HCT116 (cell line): Measurements from ENCODE around the gene ICOS. TPM values are rescaled to one million over a fixed set of nuclear protein-coding genes. Genes with fewer than 3 reads are reported as not detected.

Source experiments
- ATAC-seq: fragments of 200-7000 bp; cut with Tn5 transposase; 2 replicates; pipeline ENCODE4 v1.9.1; 2020; ENCODE audit warnings: mild to moderate bottlenecking, moderate library complexity
- BruUV-seq: library from RNA; stranded (reverse); fragments of 400-500 nt; replicated peaks from 2 replicates; lab custom pipeline; 2021; lab: Mats Ljungman, UMichigan
- CTCF ChIA-PET: fragments of 300-600 bp; sonication (Branson Sonifier 250); formaldehyde crosslinking; loops from one replicate; lab custom pipeline; 2021; ENCODE audit warnings: antibody characterized with exemption; lab: Charles Lee
- POLR2A ChIA-PET: fragments of 300-600, 350-600 bp; sonication (Branson Sonifier 250); formaldehyde crosslinking; loops from one replicate; lab custom pipeline; 2021; ENCODE audit warnings: antibody characterized with exemption; lab: Charles Lee
- RAD21 ChIA-PET, 2 experiments: fragments of 300-600 bp; sonication (Branson Sonifier 250); formaldehyde crosslinking; loops; one replicate each; lab custom pipeline; 2023; ENCODE audit warnings: low total read pairs in 2 of 2; ENCODE audit not compliant: uncharacterized antibody in 2 of 2, unreplicated experiment in 2 of 2, low non-redundant PET in 1 of 2; lab: Charles Lee
- DNase-seq: peaks from one replicate; pipeline ENCODE4 v3.0.0-alpha.2; 2010; ENCODE audit warnings: low read depth, low spot score
- H2AFZ ChIP-seq: fragments of 200-600 bp; shearing (Covaris generic), sonication (generic); 2 replicates; pipeline ENCODE4 v1.6.1; 2017; ENCODE audit warnings: low read depth, mixed run types, mixed read lengths, antibody characterized with exemption, low read length; ENCODE audit not compliant: poor library complexity, severe bottlenecking
- H3K27ac ChIP-seq: 2 replicates; pipeline ENCODE4 v1.5.1; 2012; ENCODE audit warnings: low read depth, low read length
- H3K27me3 ChIP-seq: fragments of 200-600 bp; sonication (generic); 2 replicates; pipeline ENCODE4 v1.6.1; 2016; ENCODE audit warnings: mixed run types, low read length, mixed read lengths; ENCODE audit not compliant: insufficient read depth
- H3K36me3 ChIP-seq, 2 experiments: fragments of 200-500 bp in 1 of 2; fragments of 200-600 bp in 1 of 2; sonication (Bioruptor generic) in 1 of 2; sonication (generic) in 1 of 2; 2 replicates each; pipeline versions ENCODE4 v1.5.1 to v1.6.1; 2014 to 2016; ENCODE audit warnings: low read length in 2 of 2, inconsistent platforms in 1 of 2, mixed read lengths in 1 of 2, mixed run types in 1 of 2; ENCODE audit not compliant: insufficient read depth in 2 of 2, control insufficient read depth in 1 of 2
- H3K4me1 ChIP-seq, 2 experiments: fragments of 200-600 bp in 1 of 2; sonication (generic) in 1 of 2; 2 replicates each; pipeline versions ENCODE4 v1.5.1 to v1.6.1; 2012 to 2017; ENCODE audit warnings: low read length in 2 of 2, inconsistent platforms in 1 of 2, mild to moderate bottlenecking in 1 of 2, mixed read lengths in 1 of 2, mixed run types in 1 of 2, moderate library complexity in 1 of 2; ENCODE audit not compliant: insufficient read depth in 2 of 2, control insufficient read depth in 1 of 2
- H3K4me2 ChIP-seq: fragments of 200-600 bp; sonication (generic); 2 replicates; pipeline ENCODE4 v1.6.1; 2017; ENCODE audit warnings: mixed run types, low read length, mixed read lengths
- H3K4me3 ChIP-seq, 2 experiments: fragments of 200-600 bp in 1 of 2; sonication (generic) in 1 of 2; replicated peaks in 1 of 2; 2 replicates each; pipeline ENCODE4 v1.5.1; 2011 to 2016; ENCODE audit warnings: low read length in 2 of 2, control low read depth in 1 of 2, low read depth in 1 of 2, mild to moderate bottlenecking in 1 of 2, mixed read lengths in 1 of 2, mixed run types in 1 of 2
- H3K79me2 ChIP-seq: fragments of 200-600 bp; sonication (generic); 2 replicates; pipeline ENCODE4 v1.6.1; 2017; ENCODE audit warnings: mild to moderate bottlenecking, mixed run types, low read length, moderate library complexity, mixed read lengths; ENCODE audit not compliant: insufficient read depth
- H3K9ac ChIP-seq: fragments of 200-600 bp; sonication (generic); 2 replicates; pipeline ENCODE4 v1.6.1; 2016; ENCODE audit warnings: low read length, mixed read lengths
- H3K9me2 ChIP-seq: fragments of 200-600 bp; sonication (generic), shearing (Covaris generic); 2 replicates; pipeline ENCODE4 v1.6.1; 2017; ENCODE audit warnings: mixed run types, mild to moderate bottlenecking, moderate library complexity; ENCODE audit not compliant: insufficient read depth
- H3K9me3 ChIP-seq, 2 experiments: fragments of 200-500 bp in 1 of 2; fragments of 200-600 bp in 1 of 2; sonication (Bioruptor generic) in 1 of 2; sonication (generic) in 1 of 2; 2 replicates each; pipeline ENCODE4 v1.6.1; 2014 to 2017; ENCODE audit warnings: low read length in 2 of 2, mixed read lengths in 2 of 2, inconsistent platforms in 1 of 2, low read depth in 1 of 2, mild to moderate bottlenecking in 1 of 2, mixed run types in 1 of 2, moderate library complexity in 1 of 2; ENCODE audit not compliant: control insufficient read depth in 1 of 2, insufficient read depth in 1 of 2
- H4K20me1 ChIP-seq: fragments of 200-600 bp; sonication (generic), shearing (Covaris generic); 2 replicates; pipeline ENCODE4 v1.6.1; 2017; ENCODE audit warnings: mixed run types, mild to moderate bottlenecking, moderate library complexity; ENCODE audit not compliant: insufficient read depth
- CTCF ChIP-seq, 3 experiments: fragments of 200-600 bp in 1 of 3; sonication (generic) in 1 of 3; IDR thresholded peaks in 2 of 3; conservative IDR thresholded peaks in 1 of 3; 2 replicates each; pipeline ENCODE4 v1.5.1; 2012 to 2017; ENCODE audit warnings: low read depth in 2 of 3, low read length in 2 of 3, antibody characterized with exemption in 1 of 3, borderline replicate concordance in 1 of 3, control low read depth in 1 of 3, mild to moderate bottlenecking in 1 of 3, mixed read lengths in 1 of 3, mixed run types in 1 of 3, moderate library complexity in 1 of 3; ENCODE audit not compliant: insufficient read depth in 1 of 3
- EGR1 ChIP-seq: IDR thresholded peaks from 2 replicates; pipeline ENCODE4 v1.6.1; 2012; ENCODE audit warnings: low read depth
- EZH2 ChIP-seq: fragments of 200-600 bp; sonication (generic); IDR thresholded peaks from 2 replicates; pipeline ENCODE4 v1.6.1; 2017; ENCODE audit warnings: antibody characterized with exemption, mixed run types
- EZH2phosphoT487 ChIP-seq: fragments of 200-600 bp; IDR thresholded peaks from 2 replicates; pipeline ENCODE4 v1.6.1; 2018; ENCODE audit warnings: antibody characterized with exemption, borderline replicate concordance
- FOSL1 ChIP-seq: IDR thresholded peaks from 2 replicates; pipeline ENCODE4 v1.6.1; 2012; ENCODE audit warnings: low read depth
- POLR2A ChIP-seq: IDR thresholded peaks from 2 replicates; pipeline ENCODE4 v1.7.0; 2011; ENCODE audit warnings: borderline replicate concordance; ENCODE audit not compliant: insufficient read depth, insufficient read length; ENCODE audit errors: extremely low read depth
- RAD21 ChIP-seq: IDR thresholded peaks from 2 replicates; pipeline ENCODE4 v1.6.1; 2012; ENCODE audit warnings: low read depth, mild to moderate bottlenecking
- TCF7L2 ChIP-seq: IDR thresholded peaks from 2 replicates; pipeline ENCODE4 v1.7.0; 2011; ENCODE audit warnings: borderline replicate concordance, inconsistent platforms; ENCODE audit not compliant: insufficient read depth, insufficient read length; ENCODE audit errors: extremely low read depth
- YY1 ChIP-seq: IDR thresholded peaks from 2 replicates; pipeline ENCODE4 v1.6.1; 2011; ENCODE audit warnings: low read length, low read depth, moderate library complexity, mild to moderate bottlenecking; ENCODE audit not compliant: insufficient replicate concordance; ENCODE audit errors: extremely low read depth
- intact Hi-C: fragments of 100-400 bp; cut with micrococcal nuclease; formaldehyde crosslinking; loops from 2 replicates; pipeline ENCODE4 v1.10.0; 2022
- total RNA-seq: library from RNA; stranded (reverse); gene quantifications from one replicate; pipeline ENCODE4 v1.2.1, GENCODE V29; 2021; ENCODE audit not compliant: unreplicated experiment
- TF ChIP-seq, protein P1 (sequence below): IDR thresholded peaks from 2 replicates; pipeline ENCODE4 v1.6.1; 2012
- TF ChIP-seq, protein P2 (sequence below): IDR thresholded peaks from 2 replicates; pipeline ENCODE4 v1.6.1; 2011; ENCODE audit warnings: mild to moderate bottlenecking, low read length, moderate library complexity; ENCODE audit not compliant: insufficient replicate concordance; ENCODE audit errors: extremely low read depth

The ICOS gene
- total RNA-seq, 1 experiment from 2014 or later, result not detected

GRCh38 chr2:203891474-203891873 is 45.1 kb upstream of the ICOS start:
- Histone ChIP-seq H3K36me3 (no peaks in the 10 kb centered on the region), H3K9me3 (no peaks in the 10 kb centered on the region), H3K79me2 (no peaks in the 10 kb centered on the region), H3K27me3 (no peaks in the 10 kb centered on the region), H3K4me2 (no peak overlapping the region), H3K4me1 (no peaks in the 10 kb centered on the region), H3K9me2 (0 out of 2 replicates have a peak, but pooled peaks cover 2% of the 10 kb centered on the region), H4K20me1 (no peaks in the 10 kb centered on the region), H3K9ac (no peak overlapping the region), H3K4me3 (no peak overlapping the region)
- ChIA-PET RAD21 (no interaction called here), CTCF (no interaction called here), POLR2A (no interaction called here)
- intact Hi-C loops, result no loop called here
- no peak for DNase-seq
- no TSS peak for BruUV-seq
- TF ChIP-seq, protein P1, sequence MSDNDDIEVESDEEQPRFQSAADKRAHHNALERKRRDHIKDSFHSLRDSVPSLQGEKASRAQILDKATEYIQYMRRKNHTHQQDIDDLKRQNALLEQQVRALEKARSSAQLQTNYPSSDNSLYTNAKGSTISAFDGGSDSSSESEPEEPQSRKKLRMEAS, result no peak
- TF ChIP-seq EZH2phosphoT487, result no peak
- TF ChIP-seq CTCF (IDR thresholded peaks at IDR 0.05 in 2 of 3, conservative IDR thresholded peaks at IDR 0.05 in 1 of 3; ENCODE audit: borderline replicate concordance in 1 of 3, insufficient read depth in 1 of 3, low read depth in 2 of 3, low read length in 2 of 3), result no peak
- TF ChIP-seq TCF7L2, result no peak
- TF ChIP-seq RAD21, result no peak
- no peak for TF ChIP-seq EZH2
- TF ChIP-seq FOSL1, result no peak
- no peak for TF ChIP-seq POLR2A
- TF ChIP-seq, protein P2, sequence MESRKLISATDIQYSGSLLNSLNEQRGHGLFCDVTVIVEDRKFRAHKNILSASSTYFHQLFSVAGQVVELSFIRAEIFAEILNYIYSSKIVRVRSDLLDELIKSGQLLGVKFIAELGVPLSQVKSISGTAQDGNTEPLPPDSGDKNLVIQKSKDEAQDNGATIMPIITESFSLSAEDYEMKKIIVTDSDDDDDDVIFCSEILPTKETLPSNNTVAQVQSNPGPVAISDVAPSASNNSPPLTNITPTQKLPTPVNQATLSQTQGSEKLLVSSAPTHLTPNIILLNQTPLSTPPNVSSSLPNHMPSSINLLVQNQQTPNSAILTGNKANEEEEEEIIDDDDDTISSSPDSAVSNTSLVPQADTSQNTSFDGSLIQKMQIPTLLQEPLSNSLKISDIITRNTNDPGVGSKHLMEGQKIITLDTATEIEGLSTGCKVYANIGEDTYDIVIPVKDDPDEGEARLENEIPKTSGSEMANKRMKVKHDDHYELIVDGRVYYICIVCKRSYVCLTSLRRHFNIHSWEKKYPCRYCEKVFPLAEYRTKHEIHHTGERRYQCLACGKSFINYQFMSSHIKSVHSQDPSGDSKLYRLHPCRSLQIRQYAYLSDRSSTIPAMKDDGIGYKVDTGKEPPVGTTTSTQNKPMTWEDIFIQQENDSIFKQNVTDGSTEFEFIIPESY, result no peak
- TF ChIP-seq EGR1, result no peak
- no peak for TF ChIP-seq YY1
- TF ChIP-seq, all 23 proteins: peak for 0
- H3K27ac ChIP-seq, result no peak overlapping the region
- H2AFZ ChIP-seq, result no peak overlapping the region
- no peak for ATAC-seq
